Left ventricle myocardium inferior (tissue), 1 donor: ENCODE results near the gene SLC9A3. TPM values are rescaled to one million over a fixed set of nuclear protein-coding genes. Genes with fewer than 3 reads are reported as not detected.

Source experiments
- DNase-seq: peaks from one replicate; pipeline ENCODE4 v3.0.0-alpha.2; 2020
- H3K27ac ChIP-seq: fragments of 200-600 bp; replicated peaks from 2 replicates; pipeline ENCODE4 v1.8.0; 2021
- H3K27me3 ChIP-seq: fragments of 200-600 bp; 2 replicates; pipeline ENCODE4 v1.8.0; 2021; ENCODE audit warnings: low read depth
- H3K36me3 ChIP-seq: fragments of 200-600 bp; 2 replicates; pipeline ENCODE4 v1.8.0; 2021
- H3K4me1 ChIP-seq: fragments of 200-600 bp; 2 replicates; pipeline ENCODE4 v1.8.0; 2021
- H3K4me3 ChIP-seq: fragments of 200-600 bp; 2 replicates; pipeline ENCODE4 v1.8.0; 2021; ENCODE audit warnings: mild to moderate bottlenecking, moderate library complexity
- H3K9me3 ChIP-seq: fragments of 200-600 bp; replicated peaks from 2 replicates; pipeline ENCODE4 v1.8.0; 2021
- intact Hi-C: fragments of 100-400 bp; cut with micrococcal nuclease; formaldehyde crosslinking; loops from one replicate; pipeline ENCODE4 v1.11.0; 2022
- long read RNA-seq: library from polyadenylated mRNA; unstranded; transcript quantifications from one replicate; pipeline ENCODE4 v2.0.0, GENCODE V29; 2021
- total RNA-seq: library from RNA; stranded (reverse); fragmentation: NEBNext Ultra II Directional; extraction: Animal tissue kit (Norgen Biotek cat#: 25700); gene quantifications from one replicate; pipeline ENCODE4 v1.2.1, GENCODE V29; 2021
- TF ChIP-seq, protein P1 (sequence below): fragments of 200-600 bp; IDR thresholded peaks from 2 replicates; pipeline ENCODE4 v1.8.0; 2021; ENCODE audit warnings: antibody characterized with exemption, mild to moderate bottlenecking, borderline replicate concordance
- donor health status: DM: no; HTN: yes; CAD: no; lungs with severe emphysema.

SLC9A3 gene
- 0.91 TPM for total RNA-seq
- long read RNA-seq, partial matches to known transcripts: 0 of 1 reads
- long read RNA-seq, other reads (novel, unspliced or antisense): 1 of 1 reads

DNA sequence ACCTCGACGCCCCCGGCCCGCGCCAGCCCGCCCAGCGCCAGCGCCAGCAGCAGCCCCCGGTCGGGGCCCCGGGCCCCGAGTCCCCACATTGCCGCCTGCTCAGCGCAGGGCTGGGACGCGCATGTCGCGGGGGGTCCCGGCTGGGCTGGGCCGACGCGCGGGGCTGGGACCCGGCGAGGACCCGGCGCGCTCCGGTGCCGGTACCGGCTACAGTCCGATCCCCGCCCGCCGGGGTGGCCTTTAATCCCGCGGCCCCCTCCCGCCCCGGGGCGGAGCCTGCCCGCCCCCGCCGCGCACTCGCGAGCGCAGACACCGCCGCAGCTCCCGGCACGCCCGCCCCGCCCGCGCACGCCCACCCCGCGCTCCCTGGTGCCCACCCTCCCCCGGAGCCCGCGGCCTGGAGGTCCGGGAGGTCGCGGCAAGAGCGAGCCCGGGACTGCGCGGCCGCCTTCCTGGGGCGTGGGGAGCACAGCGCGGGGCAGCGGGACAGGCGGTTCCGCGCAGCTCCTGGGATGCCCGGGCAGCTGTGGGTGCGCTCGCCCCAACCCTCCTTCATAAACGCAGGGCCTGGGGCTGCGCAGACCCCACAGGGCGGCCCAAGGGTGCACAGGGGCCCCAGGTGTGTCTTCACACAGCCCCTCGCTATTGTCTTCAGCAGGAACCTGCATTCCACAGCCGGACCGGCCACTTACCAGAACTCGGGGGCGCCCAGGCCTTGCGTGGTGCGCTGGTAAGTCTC lies at the start of gene SLC9A3:
SLC9A3 (minus strand) TSS at position 216 of the 739 bp plus-strand sequence.
- H3K27ac ChIP-seq: no peak within 1 kb of the TSS
- no peaks in the 10 kb centered on the region for H3K36me3 ChIP-seq
- H3K4me3 ChIP-seq: peak within 1 kb of the TSS; percentile 51
- H3K9me3 ChIP-seq: no peaks in the 10 kb centered on the region
- intact Hi-C loops: no loop called here
- TF ChIP-seq, protein P1, sequence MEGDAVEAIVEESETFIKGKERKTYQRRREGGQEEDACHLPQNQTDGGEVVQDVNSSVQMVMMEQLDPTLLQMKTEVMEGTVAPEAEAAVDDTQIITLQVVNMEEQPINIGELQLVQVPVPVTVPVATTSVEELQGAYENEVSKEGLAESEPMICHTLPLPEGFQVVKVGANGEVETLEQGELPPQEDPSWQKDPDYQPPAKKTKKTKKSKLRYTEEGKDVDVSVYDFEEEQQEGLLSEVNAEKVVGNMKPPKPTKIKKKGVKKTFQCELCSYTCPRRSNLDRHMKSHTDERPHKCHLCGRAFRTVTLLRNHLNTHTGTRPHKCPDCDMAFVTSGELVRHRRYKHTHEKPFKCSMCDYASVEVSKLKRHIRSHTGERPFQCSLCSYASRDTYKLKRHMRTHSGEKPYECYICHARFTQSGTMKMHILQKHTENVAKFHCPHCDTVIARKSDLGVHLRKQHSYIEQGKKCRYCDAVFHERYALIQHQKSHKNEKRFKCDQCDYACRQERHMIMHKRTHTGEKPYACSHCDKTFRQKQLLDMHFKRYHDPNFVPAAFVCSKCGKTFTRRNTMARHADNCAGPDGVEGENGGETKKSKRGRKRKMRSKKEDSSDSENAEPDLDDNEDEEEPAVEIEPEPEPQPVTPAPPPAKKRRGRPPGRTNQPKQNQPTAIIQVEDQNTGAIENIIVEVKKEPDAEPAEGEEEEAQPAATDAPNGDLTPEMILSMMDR: no peak
- no peak for DNase-seq
- peaks cover 100% of the 10 kb centered on the region for H3K27me3 ChIP-seq
- H3K4me1 ChIP-seq: peaks cover 15% of the 10 kb centered on the region

DNA sequence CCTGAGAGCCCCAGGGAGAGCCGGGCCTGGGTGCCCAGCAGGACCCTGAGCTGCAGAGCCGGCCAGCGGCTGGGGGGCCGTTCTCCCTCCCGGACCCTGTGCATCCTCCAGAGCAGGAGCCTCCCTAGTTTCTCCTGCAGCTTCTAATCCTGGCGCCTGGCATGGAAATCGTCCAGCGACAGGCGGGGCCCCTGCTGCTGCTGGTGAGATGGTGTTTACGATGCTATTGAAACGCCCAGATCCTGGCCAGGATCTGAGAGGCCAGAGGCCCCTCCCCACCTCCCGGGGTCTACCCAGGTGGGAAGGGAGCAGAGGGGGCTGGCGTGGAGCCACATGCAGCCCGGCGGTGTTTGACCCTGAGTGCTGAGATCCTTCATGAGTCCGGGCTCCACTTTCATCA lies 49.7 kb upstream of the SLC9A3 start:
- H3K4me1 ChIP-seq: no peaks in the 10 kb centered on the region
- H3K27ac ChIP-seq: no peak overlapping the region
- DNase-seq: no peak
- H3K36me3 ChIP-seq: no peaks in the 10 kb centered on the region
- H3K4me3 ChIP-seq: no peak overlapping the region
- peaks cover 43% of the 10 kb centered on the region for H3K9me3 ChIP-seq
- TF ChIP-seq, protein P1: no peak
- peaks cover 78% of the 10 kb centered on the region for H3K27me3 ChIP-seq
- intact Hi-C loops: no loop called here

DNA sequence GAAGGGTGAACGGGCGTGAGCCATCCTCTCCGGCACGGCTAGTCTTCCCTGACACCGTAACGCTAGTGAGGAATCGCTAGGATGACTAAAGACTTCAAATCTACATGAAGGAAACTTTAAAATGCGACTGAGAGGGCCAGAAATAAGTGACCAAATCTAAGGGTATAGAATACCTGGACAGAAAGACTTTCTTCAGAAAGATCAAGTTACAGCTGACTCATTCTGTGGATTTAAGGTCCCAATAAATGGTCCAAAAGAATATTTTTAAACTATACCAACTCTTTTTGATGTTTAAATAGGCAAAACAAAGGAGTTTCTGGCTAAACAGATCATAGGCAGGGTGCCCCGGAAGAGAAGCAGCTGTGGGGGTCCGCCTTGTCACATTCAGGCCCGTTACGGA lies 49.0 kb upstream of the SLC9A3 start:
- H3K27me3 ChIP-seq: peaks cover 81% of the 10 kb centered on the region
- no peak for DNase-seq

DNA sequence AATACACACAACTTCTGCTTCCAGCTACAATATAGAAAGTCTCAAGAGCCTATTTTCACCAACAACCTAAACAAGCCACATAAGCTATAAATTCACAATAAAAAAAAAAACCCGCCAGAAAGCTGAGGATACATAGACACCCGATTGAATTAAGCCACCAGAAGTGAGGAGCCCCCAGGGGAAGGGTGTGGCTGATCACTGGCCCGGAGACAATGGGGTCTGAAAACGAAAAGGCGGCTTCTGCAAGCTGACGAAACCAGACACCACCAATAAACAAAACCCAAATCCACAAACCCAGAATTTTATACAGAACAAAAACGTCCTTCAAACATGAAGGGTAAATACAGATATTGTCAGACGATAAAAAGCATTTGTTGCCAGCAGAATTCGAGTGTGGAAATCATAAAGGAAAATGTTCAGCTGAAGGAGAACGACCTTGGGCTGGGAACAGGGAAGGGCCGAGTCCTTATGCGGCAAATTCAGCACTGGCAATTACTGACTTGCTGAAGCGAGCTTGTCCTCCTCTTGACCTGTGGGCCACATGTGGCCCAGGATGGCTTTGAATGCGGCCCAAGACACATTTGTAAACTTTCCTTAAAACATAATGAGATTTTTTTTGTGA lies 48.3 kb upstream of the SLC9A3 start:
- Histone ChIP-seq H3K9me3 (peaks cover 29% of the 10 kb centered on the region), H3K27ac (no peak overlapping the region), H3K4me1 (no peaks in the 10 kb centered on the region), H3K4me3 (no peak overlapping the region), H3K36me3 (no peaks in the 10 kb centered on the region), H3K27me3 (peaks cover 88% of the 10 kb centered on the region)
- no peak for DNase-seq
- TF ChIP-seq, protein P1: no peak
- intact Hi-C loops: no loop called here

More for the DNA sequence above, 49.0 kb upstream of the SLC9A3 start:
- no peak overlapping the region for H3K4me3 ChIP-seq
- TF ChIP-seq, protein P1: no peak
- H3K27ac ChIP-seq: no peak overlapping the region
- no peaks in the 10 kb centered on the region for H3K36me3 ChIP-seq
- no peaks in the 10 kb centered on the region for H3K4me1 ChIP-seq
- intact Hi-C loops: no loop called here
- peaks cover 36% of the 10 kb centered on the region for H3K9me3 ChIP-seq

DNA sequence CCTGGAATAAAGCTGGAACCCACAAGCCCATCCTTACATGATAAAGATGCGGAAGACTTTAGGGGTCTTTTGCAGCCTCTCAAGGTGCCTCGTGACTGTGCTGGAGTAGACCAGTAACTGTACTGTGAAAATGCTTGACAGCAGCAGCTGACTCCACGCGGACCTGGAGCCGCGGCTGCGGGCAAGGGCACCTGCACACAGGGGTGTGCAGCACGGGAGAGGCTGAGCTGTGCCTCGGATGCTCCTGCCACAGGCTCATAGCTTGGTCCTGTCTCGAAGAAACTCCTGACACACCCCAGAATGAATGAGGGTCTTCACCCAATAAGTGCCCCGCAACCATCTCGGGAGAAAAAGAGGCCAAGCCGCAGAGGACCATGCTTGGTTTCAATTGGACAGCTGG lies 47.5 kb upstream of the SLC9A3 start:
- H3K9me3 ChIP-seq: peaks cover 22% of the 10 kb centered on the region
- H3K27me3 ChIP-seq: peaks cover 95% of the 10 kb centered on the region
- no peak for DNase-seq
- H3K27ac ChIP-seq: no peak overlapping the region
- H3K4me3 ChIP-seq: no peak overlapping the region
- TF ChIP-seq, protein P1: no peak
- no peaks in the 10 kb centered on the region for H3K36me3 ChIP-seq
- no peaks in the 10 kb centered on the region for H3K4me1 ChIP-seq
- intact Hi-C loops: no loop called here
